NCI-H128 (cell line): ENCODE data around the gene TSPOAP1.

Experiments
- DNase-seq: peaks from one replicate; lab custom pipeline; 2025; ENCODE audit not compliant: unreplicated experiment; lab: John Stamatoyannopoulos, UW

TSPOAP1 gene

GRCh38 chr17:58279016-58279711 lies 49.4 kb downstream of the TSPOAP1 start:
- no peak for DNase-seq

- DNase-seq, result no peak
Observed at GRCh38 chr17:58278661-58279015, 50.0 kb downstream of the TSPOAP1 start.

GRCh38 chr17:58277802-58278595 lies 50.6 kb downstream of the TSPOAP1 start:
- DNase-seq, result no peak

- no peak for DNase-seq
Observed at GRCh38 chr17:58277107-58277801, 51.3 kb downstream of the TSPOAP1 start.

- DNase-seq, result no peak
Observed at GRCh38 chr17:58276423-58276822, 52.2 kb downstream of the TSPOAP1 start.

- DNase-seq, result no peak
Observed at GRCh38 chr17:58275417-58275816, 53.2 kb downstream of the TSPOAP1 start.

- no peak for DNase-seq
Observed at GRCh38 chr17:58273453-58274104, 55.0 kb downstream of the TSPOAP1 start.

GRCh38 chr17:58272367-58273280 lies 56.0 kb downstream of the TSPOAP1 start:
- DNase-seq, result no peak

GRCh38 chr17:58271216-58271931 lies 57.2 kb downstream of the TSPOAP1 start:
- no peak for DNase-seq

GRCh38 chr17:58270476-58271215 lies 57.9 kb downstream of the TSPOAP1 start:
- no peak for DNase-seq

- DNase-seq, result no peak
Observed at GRCh38 chr17:58269557-58270291, 58.9 kb downstream of the TSPOAP1 start.

GRCh38 chr17:58268774-58269556 lies 59.6 kb downstream of the TSPOAP1 start:
- no peak for DNase-seq

GRCh38 chr17:58268326-58268725 lies 60.3 kb downstream of the TSPOAP1 start:
- no peak for DNase-seq

- DNase-seq, result no peak
Observed at GRCh38 chr17:58267347-58268324, 61.0 kb downstream of the TSPOAP1 start.

- no peak for DNase-seq
Observed at GRCh38 chr17:58265902-58266875, 62.4 kb downstream of the TSPOAP1 start.
